Neural progenitor cell (in vitro differentiated cells): ENCODE results near the gene UBA1.

Experiments
- EZH2phosphoT487 ChIP-seq: fragments of 200-600 bp; sonication (generic); IDR thresholded peaks from 2 replicates; pipeline ENCODE4 v1.6.1; 2017; ENCODE audit warnings: antibody characterized with exemption
- TF ChIP-seq, protein P1 (sequence below): fragments of 200-600 bp; sonication (generic); IDR thresholded peaks from 2 replicates; pipeline ENCODE4 v1.5.1; 2017; ENCODE audit warnings: antibody characterized with exemption, mild to moderate bottlenecking

DNA sequence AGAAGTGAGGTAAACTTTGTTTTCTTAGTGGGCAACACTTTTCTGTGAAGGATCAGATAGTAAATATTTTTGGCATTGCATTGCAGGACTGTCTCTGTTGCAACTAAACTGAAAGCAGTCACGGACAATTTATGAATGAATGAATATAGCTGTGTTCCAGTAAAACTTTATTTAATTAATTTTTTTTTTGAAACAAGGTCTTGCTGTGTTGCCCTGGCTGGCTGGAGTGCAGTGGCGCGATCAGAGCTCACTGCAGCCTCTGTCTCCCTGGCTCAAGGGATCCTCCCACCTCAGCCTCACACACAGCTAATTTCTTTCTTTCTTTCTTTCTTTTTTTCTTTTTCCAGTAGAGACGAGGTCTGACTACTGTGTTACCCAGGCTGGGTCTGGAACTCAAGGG, 32.8 kb upstream of the UBA1 start:
- TF ChIP-seq, protein P1, sequence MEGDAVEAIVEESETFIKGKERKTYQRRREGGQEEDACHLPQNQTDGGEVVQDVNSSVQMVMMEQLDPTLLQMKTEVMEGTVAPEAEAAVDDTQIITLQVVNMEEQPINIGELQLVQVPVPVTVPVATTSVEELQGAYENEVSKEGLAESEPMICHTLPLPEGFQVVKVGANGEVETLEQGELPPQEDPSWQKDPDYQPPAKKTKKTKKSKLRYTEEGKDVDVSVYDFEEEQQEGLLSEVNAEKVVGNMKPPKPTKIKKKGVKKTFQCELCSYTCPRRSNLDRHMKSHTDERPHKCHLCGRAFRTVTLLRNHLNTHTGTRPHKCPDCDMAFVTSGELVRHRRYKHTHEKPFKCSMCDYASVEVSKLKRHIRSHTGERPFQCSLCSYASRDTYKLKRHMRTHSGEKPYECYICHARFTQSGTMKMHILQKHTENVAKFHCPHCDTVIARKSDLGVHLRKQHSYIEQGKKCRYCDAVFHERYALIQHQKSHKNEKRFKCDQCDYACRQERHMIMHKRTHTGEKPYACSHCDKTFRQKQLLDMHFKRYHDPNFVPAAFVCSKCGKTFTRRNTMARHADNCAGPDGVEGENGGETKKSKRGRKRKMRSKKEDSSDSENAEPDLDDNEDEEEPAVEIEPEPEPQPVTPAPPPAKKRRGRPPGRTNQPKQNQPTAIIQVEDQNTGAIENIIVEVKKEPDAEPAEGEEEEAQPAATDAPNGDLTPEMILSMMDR, result no peak
- no peak for TF ChIP-seq EZH2phosphoT487
